ENCODE data around the gene DBN1.
A peak's percentile ranks its signal among the peaks of the same experiment; 100 is the strongest.

Gene DBN1

DNA sequence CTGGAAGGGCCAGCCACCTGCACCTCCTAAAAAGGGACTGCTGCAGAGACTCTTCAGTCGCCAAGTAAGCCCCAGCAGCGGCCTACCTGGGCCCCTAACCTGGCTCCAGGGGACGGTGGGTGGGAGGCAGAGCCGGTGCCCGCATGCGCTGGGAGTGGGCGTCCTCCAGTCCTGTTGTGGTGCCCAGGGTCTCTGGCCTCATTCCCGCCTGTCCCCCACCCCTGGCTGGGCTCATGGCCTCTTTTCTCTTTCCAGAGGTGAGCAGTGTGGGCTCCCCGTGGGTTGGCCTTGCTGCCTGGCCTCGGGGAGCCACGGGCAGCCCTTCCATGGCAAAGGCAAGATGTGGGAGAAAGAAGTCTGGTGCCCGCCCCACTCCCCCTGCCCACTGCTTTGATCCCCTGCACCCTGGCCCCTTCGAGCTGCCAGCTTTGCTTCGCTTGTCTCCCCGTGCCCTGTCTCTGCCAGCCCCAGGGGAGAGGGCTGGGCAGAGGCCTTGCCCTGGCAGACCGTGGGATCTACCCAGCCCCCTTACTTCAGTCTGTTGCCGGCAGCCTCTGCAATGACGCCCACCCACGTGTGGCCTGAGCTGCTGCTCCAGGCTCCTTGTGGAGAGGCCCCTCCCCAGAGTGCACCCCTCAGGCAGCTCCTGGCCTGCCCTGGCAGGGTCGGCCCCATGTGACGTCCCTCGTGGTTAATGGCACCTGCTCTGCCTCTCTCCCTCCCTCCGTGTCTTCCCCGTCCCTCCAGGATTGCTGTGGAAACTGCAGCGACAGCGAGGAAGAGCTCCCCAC lies 32.2 kb downstream of the DBN1 start:
- DNase-seq, result no peak

DNA sequence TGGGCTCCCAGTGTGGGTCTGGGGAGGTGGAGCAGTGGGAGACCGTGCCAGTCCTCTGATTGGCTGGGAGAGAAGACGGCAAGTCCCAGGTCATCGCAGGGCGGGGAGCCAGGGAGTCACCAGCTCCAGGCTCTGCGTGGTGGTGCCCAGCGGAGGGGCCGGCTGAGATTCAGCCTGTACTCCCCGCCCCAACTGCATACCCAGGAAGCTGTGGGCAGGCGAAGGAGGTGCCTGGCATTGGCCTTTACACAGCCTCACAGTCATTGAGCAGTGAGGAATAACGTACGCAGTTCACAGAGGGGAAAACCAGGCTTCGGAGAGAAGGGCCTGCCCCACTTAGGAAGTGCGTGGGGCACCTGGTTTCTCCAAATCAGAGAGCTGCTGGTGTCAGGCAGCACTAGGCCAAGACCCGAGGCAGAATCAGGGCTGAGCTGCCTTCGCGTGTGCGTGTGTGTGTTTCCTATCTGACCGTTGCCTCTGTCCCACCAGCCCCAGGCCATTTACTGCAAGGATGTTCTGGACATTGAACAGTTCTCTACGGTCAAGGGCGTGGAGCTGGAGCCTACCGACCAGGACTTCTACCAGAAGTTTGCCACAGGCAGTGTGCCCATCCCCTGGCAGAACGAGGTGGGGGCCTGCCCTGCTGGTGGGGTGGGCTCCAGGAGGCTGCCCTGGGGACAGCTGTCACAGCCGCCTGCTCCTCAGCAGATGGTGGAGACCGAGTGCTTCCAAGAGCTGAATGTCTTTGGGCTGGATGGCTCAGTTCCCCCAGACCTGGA lies 33.0 kb downstream of the DBN1 start:
- peak; percentile 57 for DNase-seq

DNA sequence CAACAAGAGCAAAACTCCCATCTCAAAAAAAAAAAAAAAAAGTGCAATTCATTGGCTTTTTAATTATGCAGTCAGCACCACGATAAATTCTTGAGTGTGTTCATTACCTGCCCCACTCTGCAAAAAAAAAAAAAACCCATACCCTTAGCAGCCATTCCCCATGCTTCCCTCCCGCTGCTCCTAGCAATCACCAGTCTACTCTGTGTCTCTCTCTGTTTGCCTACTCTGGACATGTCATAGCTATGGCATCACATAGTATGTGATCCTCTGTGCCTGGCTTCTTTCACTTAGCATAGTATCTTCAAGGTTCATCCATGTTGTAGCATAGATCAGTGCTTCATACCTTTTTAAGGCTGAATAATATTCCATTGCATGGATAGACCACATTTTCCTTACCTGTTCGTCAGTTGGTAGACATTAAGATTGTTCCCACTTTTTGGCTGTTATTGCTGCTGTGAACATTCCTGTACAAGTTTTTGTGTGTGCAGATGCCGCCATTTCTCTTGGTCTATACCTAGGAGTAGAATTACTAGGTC lies 33.8 kb downstream of the DBN1 start:
- no peak for DNase-seq

DNA sequence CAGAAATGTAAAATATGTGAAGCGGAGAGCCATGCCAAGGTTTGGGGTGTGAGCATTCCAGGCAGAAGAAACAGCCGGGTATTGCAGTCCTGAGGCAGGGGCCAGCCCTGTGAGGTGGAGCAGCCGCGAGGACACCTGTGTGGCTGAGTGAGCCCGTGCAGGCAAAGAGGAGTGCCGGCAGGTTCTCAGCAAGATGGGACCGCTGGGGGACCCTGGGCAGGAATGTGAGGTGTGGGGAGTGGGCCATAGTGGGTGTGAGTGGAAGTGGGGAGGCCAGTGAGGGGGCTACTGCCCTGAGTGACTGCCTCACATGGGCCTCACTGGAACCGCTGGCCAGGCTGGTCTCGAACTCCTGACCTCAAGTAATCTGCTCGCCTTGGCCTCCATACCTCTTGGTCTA lies 35.0 kb downstream of the DBN1 start:
- DNase-seq, result no peak

DNA sequence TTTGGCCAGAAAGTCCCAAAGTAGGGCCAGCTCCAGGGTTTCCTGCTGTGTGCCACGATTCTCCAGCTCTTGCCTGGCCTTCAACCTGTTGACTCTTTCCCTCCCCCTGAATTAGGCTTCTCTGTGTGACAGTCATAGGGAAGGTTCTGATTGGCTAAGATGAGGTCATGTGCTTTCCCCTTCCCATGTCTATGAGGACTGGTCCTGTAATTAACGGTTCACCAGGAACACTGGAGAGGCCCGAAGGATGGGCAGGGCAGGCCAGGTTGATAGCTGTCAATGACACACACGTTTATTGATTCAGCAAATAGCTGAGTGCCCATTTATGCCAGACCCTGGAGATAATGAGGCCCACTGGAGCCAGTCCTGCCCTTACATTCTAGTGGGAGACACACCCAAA lies 35.8 kb downstream of the DBN1 start:
- DNase-seq, result no peak

DNA sequence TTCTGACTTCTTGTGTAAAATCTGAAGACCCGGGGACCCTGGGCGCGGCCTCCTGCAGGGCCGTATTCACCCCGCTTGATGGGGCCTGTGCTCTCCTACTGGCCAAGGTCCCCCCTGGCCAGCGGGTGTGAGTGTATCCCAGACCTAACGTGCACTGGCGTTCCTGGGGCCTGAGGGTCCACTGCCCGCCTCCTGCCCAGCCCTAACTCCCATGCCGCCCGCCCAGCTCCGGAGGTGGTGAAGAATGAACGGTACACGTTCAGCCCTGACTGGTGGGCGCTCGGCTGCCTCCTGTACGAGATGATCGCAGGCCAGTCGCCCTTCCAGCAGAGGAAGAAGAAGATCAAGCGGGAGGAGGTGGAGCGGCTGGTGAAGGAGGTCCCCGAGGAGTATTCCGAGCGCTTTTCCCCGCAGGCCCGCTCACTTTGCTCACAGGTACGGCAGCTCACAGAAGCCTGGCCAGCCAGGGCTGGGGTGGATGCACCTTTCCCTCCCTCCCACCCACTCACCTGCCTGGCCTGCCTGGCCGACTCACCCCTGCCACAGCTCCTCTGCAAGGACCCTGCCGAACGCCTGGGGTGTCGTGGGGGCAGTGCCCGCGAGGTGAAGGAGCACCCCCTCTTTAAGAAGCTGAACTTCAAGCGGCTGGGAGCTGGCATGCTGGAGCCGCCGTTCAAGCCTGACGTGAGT lies 37.4 kb downstream of the DBN1 start:
- DNase-seq, result no peak

DNA sequence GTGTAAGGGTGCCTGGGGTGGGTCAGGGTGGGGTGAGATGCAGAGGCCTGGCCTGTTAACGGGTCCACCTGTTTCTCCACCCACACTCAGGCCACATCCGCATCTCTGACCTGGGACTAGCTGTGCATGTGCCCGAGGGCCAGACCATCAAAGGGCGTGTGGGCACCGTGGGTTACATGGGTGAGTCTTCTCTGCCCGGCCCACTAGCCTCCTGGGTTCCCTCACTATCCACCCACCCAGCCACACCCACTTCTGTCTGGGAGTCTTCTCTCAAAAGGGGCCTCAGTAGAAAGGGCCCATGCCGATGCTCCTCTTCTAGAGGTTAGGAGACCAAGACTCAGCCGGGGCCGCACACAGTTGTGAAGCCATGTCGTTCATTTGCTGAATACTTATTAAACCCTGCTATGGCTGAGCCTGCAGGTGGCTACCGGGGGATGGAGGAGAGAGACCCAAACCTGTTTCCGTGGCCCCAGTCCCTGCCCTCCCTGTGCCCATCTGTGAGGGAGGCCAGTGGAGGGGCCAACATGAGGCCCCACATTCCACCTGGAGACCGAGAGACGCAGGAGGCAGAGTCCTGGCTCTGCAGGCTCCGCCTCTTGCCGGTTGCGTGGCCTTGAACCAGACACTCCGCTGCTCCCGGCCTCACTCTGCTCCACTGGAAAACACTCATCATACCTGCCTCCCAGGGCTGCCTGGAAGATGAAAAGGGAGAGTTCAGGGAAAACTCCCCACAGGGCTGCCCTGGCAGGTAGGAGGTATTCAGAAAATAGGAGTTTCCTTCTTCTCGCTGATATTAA lies 38.3 kb downstream of the DBN1 start:
- no peak for DNase-seq

DNA sequence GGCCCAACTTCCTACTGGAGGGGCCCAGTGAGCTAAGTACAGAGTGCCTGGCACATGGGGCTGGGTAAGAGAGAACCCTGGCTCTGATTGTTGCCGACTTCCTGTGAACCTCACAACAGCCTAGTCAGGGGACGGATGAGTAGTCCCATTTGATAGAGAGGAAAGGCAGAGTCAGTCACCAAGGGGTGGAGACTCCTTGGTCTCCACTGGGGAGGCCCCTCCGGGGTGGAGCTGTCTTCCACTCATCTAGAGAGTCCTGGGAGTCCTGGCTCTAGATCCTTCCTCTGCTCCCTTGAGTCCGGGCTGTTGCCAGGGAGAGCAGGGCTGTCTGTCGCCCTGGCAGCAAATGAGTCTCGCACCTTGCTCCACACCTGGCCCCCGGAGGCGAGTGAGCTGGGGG lies 39.0 kb downstream of the DBN1 start:
- DNase-seq, result peak; percentile 77

DNA sequence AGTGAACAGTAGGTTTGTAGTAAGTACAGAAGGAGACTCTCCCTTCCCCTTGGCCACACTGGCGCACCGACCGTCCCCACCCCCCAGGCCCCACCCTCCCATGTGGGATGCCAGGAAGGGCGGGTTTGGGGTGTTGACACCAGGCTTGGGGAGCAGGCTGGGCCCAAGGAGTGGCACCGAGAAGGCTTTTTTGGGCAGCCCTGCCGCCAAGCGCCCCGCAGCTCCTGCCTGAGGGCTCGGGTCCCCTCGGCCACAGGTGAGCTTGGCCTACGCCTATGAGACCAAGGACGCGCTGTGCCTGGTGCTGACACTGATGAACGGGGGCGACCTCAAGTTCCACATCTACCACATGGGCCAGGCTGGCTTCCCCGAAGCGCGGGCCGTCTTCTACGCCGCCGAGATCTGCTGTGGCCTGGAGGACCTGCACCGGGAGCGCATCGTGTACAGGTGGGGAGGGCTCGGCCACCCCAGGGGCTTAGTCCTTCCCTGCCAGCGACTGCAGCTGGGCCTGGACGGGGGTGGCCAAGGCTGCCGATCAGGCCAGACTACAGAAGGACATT lies 39.7 kb downstream of the DBN1 start:
- DNase-seq, result no peak

DNA sequence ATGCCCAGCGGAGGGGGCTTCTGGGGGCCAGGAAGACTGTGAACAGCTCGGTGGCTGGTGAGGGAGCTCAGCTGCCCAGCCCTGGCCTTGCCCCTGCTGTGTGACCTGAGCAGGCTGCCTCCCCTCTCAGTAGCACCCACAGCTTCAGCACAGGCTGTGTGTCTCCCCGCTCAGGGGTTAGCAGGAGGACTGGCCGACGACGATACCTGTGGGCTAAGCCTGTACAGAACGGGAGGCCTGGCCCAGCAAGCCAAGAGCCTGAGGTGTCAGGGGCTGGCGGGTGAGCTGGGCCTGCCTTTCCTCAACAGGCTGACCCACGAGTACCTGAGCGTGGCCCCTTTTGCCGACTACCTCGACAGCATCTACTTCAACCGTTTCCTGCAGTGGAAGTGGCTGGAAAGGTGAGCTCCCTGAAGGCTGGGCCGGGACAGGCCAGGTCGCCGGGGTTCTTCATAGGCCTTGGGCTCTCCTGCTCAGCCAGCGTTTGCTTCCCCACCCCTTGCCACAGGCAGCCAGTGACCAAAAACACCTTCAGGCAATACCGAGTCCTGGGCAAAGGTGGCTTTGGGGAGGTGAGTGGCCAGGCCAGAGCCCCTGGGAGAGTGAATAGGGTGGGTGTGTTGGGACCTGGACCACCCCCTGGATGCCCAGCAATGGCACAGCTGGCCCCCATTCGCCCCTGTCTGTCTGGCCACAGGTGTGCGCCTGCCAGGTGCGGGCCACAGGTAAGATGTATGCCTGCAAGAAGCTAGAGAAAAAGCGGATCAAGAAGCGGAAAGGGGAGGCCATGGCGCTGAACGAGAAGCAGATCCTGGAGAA lies 40.4 kb downstream of the DBN1 start:
- DNase-seq, result no peak

DNA sequence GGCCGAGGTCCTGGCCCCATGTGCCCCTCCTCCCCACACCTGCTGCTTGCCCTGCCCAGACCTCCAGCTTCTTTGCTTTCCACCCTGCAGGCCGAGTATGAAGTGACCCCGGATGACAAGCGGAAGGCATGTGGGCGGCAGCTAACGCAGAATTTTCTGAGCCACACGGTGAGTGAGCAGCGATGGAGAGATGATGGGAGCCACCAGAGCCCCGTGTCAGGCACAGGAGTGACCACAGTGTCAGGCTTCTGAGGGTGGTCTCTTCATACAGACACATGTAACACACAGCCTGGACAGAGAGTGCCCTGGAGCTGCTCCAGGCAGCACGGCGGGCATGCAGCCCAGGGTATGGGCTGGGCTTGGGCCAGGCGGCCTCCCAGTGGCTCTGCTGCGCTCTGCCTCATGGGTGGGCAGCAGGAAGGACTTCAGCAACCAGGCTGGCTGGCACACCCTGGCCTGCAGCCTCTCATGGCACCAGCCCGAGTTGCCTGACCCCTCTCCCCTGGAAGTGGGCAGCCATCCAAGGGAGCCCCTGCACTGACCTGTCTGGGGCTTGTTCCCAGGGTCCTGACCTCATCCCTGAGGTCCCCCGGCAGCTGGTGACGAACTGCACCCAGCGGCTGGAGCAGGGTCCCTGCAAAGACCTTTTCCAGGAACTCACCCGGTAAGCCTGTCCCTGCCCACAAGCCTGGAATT lies 41.1 kb downstream of the DBN1 start:
- DNase-seq, result peak; percentile 17

DNA sequence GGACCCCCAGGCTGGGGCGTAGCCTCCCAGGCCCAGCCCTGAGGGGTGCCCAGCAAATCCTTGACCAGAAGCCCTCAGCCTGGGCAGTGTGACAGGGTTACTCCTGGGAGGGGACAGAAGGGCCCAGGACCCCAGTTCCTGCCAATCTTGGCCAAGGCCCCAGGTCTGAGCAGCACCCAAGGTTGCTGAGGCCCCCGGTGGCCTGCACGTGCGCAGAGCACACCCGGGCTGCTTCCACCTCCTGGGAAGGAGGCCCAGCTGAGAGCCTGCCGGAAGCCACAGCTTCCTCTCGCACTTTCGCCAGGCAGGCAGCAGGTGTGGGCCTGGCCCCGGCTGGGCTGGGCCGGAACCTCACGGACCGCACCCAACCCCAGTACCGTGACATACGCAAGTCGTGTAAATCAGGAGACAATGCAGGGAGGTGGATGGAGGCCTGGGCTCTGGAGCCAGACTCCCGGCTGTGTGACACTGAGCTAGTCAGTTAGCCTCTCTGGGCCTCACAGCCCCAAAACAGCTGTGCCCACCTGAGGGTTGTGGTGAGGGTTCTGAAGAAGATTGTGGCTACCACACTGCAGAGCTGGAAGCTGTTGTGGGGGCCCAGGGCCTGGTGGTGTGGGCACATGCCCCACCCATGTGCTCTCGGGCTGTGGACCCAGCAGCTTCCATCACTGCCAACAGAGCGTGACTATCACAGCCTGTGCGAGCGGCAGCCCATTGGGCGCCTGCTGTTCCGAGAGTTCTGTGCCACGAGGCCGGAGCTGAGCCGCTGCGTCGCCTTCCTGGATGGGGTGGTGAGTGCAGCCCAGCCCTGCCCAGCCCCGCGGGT lies 41.9 kb downstream of the DBN1 start:
- DNase-seq, result peak; percentile 87

DNA sequence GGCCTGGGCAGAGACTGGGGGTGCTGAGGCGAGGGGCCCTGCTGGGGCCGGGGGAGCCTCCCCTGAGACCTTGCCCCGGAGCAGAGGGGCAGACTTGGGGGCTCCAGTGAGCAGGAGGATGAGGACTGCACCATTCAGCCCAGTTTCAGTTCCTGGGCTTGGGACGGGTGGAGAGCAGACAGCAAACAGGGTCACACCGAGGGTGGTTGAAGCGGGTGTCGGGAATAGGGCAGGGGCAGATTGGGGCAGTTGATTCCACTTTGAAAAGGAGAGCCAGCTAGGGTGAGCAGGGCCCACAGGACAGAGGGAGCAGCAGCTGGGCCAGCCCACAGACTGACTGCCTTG lies 42.5 kb downstream of the DBN1 start:
- DNase-seq, result no peak

DNA sequence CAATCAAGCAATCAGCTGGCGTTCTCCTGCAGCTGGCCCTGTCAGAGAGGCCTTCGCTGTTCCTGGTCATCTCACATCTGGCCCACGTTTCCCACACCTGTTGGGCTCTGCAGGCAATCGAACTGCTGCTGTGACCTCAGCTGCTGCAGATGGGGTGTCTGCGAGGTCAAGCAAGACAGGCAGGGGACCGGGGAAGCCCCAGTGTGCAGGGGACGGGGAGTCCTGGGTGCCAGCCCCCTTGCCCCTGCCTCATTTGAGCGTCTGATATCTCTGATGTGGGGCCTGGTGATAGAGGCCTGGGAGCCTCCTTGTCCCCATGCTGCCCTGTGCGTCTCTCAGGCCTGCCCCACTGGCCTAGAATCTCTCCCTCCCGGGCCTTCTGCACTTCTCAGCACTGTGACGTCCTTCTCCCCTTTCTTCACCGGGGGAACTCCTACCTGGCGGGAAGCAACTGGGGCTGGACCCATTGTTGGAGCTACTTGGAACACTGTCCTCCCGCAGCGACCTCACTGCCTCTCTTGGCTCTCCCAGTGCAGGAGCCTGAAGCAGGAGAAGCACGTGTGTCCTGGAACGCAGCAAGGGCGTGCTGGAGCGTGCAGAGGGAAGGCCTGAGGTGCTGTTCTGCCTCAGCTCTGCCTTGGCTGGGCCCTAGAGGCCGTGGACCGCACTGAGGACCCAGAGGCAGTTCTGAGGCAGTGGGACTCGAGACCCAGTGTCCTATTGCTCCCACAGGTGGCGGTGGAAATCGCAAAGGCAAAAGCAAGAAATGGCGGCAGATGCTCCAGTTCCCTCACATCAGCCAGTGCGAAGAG lies 43.1 kb downstream of the DBN1 start:
- DNase-seq, result no peak

DNA sequence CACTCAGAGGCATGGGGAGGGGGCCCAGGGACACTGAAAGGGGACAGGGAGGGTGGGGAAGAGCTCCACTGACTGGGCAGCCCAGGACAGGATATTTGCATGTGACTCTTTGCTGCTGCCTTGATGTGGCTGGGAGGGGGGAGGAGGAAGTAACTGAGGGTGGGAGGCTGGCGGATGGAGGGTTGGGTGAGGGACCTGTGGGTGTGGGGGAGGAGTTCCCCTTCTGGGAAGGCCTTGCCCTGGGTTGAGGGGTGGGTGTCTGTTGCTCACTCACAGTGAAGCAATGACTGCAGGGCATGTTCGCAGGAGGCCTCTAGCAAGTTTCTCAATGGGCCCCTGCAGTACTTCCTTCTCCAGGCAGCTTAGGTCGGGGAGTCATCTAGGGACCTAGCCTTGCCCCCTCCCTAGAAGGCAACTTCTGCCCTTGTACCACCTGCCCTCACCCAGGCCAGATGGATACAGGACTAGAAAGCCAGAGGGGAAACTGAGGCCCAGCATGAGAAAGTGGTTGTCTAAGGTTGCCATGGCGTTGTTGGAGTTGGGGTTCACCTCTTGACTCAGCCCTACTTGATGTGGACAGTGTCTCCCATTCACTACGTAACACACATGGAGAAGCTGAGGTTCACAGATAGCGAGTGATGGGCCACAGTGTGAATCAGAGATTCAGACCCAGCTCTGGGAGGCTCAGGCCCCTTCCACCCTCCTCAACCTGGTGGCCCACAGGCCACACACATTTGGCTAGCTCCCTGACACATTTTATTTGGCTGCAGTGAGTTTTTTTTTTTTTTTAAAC lies 44.0 kb downstream of the DBN1 start:
- DNase-seq, result peak; percentile 92

DNA sequence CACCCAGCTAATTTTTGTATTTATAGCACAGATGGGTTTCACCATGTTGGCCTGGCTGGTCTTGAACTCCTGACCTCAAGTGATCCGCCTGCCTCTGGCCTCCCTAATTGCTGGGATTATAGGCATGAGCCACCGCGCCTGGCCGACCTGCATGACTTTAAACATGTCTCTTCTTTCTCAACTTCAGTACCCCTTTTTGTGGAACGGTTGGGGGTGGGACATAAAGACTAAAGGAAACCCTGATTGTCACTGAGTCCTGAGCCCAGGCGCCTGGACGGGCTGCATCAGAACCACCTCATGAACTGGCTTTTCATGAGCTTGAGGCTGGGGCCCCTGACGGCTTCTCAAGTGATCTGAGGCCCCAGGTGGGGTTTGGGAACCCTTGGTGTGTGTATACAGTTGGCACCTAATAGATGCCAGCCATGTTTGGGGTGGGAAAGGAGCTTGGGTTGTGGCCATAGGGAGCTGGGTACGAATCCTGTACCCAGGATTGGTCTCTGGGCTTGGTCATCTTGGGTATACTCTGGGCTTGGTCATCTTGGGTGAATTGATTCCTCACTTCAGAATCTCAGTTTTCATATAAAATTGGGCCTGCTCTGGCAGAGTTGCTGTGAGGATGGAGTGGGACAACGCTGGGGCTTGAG lies 44.7 kb downstream of the DBN1 start:
- DNase-seq, result no peak

DNA sequence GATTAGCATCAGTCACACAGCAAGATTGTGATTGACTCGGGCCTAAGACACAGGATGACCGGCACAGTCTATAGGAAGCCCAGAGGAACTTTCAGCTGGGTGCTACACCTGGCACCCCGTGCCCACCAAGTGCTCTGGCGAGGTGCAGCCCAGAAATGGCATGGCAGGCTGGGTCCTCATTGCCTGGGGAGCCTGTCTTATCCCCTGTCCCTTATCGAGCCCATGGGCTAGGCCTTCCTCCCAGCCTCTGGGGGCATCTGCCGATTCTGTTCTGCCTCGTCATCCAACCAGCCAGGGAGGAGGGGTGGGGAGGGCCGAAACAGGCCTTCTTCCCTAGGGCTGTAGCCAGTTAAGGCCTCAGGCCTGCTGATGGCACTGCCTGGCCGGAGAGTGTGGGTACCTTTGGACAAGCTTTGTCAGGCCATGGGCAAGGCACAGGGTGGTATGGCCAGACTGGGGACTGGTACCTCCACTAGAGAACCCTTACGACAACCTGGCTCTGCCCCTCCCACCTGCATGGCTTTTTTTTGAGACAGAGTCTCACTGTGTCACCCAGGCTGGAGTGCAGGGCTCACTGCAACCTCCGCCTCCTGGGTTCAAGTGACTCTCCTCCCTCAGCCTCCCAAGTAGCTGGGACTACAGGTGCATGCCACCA lies 45.4 kb downstream of the DBN1 start:
- peak; percentile 18 for DNase-seq
